Gastroesophageal sphincter (tissue), 4 donors: ENCODE results near the gene EED. TPM values are rescaled to one million over a fixed set of nuclear protein-coding genes. Genes with fewer than 3 reads are reported as not detected.

Experiments
- ATAC-seq: fragments of 150-250 bp; one replicate; pipeline ENCODE4 v1.9.1; 2016; ENCODE audit warnings: mild to moderate bottlenecking, moderate library complexity
- H3K27ac ChIP-seq, 4 donors: fragments of 200-600 bp; sonication (generic) in 3 of 4; 1 replicate in 3 of 4; 2 replicates in 1 of 4; pipeline ENCODE4 v1.5.1; 2016 to 2019
- H3K27me3 ChIP-seq: fragments of 200-600 bp; sonication (generic); one replicate; pipeline ENCODE4 v1.5.1; 2019
- H3K36me3 ChIP-seq, 2 donors: fragments of 200-600 bp; sonication (generic); one replicate each; pipeline ENCODE4 v1.5.1; 2019; ENCODE audit warnings: control low read depth in 1 of 2
- H3K4me1 ChIP-seq, 3 donors: fragments of 200-600 bp; sonication (generic); 1 replicate in 2 of 3; 2 replicates in 1 of 3; pipeline ENCODE4 v1.5.1; 2016 to 2019; ENCODE audit warnings: control low read depth in 2 of 3
- H3K4me3 ChIP-seq, 2 donors: fragments of 200-600 bp; sonication (generic); one replicate each; pipeline ENCODE4 v1.5.1; 2019; ENCODE audit warnings: mild to moderate bottlenecking in 1 of 2, moderate library complexity in 1 of 2
- H3K9me3 ChIP-seq, 3 donors: fragments of 200-600 bp; sonication (generic); one replicate each; pipeline ENCODE4 v1.5.1; 2017 to 2019; ENCODE audit warnings: control low read depth in 2 of 3
- EP300 ChIP-seq: sonication (generic); formaldehyde crosslinking; IDR thresholded peaks from one replicate; pipeline ENCODE4 v1.6.1; 2017; ENCODE audit warnings: antibody characterized with exemption, mild to moderate bottlenecking
- POLR2A ChIP-seq, 2 donors: fragments of 450-650 bp; IDR thresholded peaks; one replicate each; pipeline ENCODE4 v1.6.1; 2017; ENCODE audit warnings: antibody characterized with exemption in 2 of 2, mild to moderate bottlenecking in 2 of 2, moderate library complexity in 1 of 2
- POLR2AphosphoS5 ChIP-seq: sonication (generic); formaldehyde crosslinking; IDR thresholded peaks from one replicate; pipeline ENCODE4 v1.6.1; 2017; ENCODE audit warnings: antibody characterized with exemption
- WGBS, 2 donors: methylation state at CpG; one replicate each; pipeline ENCODE4 v1.1.5; 2018; ENCODE audit warnings: low coverage in 1 of 2; 5-methylcytosine and 5-hydroxymethylcytosine counted together
- total RNA-seq, 4 donors: library from RNA; depleted of rRNA; stranded (reverse); fragments of >200 nt; gene quantifications; one replicate each; pipeline ENCODE4 v1.1.0, GENCODE V29; 2016
- TF ChIP-seq, protein P1 (sequence below), 4 experiments: fragments of 200-600 bp in 2 of 4; fragments of 450-650 bp in 2 of 4; sonication (generic) in 1 of 4; IDR thresholded peaks; one replicate each; pipeline ENCODE4 v1.5.1; 2017 to 2019; ENCODE audit warnings: antibody characterized with exemption in 4 of 4, mild to moderate bottlenecking in 2 of 4, moderate library complexity in 2 of 4

Gene EED
- total RNA-seq, 4 donors from 2014 or later: 11.7 to 27.1 (median 16.6) TPM

DNA sequence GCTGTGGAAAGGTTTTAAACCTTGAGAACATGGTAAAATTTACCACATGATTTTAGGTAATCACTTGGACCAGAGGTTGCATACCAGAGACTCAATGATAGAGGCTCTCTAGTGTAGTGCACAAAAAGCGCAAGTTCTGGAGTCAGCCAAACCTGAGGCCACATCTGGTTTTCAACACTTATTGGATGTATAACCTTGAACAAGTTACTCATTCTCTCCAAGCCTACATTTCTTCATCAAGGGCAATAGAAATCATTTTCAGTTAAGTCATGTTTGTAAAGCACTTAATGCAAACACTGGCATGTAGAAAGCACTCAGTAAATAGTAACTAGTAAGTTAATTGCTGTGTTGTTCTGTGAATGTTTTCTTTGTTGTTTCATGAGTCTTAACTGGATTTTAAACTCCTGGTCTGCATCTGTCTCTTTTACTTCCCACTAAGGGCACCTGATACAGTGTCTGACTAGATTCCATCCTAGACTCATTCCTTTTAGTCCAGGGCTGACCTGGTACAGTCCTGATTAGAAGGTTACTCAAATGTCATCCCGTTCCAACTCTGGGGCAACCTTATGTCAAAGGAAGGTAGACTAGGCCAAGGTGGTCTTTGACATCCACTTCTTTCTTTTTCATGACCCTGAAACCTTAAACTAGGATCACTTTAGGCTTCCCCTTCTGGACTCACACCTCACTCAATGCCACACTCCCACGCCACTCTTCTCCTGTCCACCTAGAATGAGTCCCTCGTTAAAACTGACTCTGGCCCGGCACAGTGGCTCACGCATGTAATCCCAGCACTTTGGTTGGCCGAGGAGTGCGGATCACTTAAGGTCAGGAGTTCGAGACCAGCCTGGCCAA is 34.5 kb upstream of the EED start:
- WGBS, 2 donors: 88 to 89% methylated on average over 3 to 6 of the region's 9 CpGs
- H3K4me3 ChIP-seq: no peak overlapping the region
- ATAC-seq: no peak
- no peaks in the 10 kb centered on the region for H3K36me3 ChIP-seq
- H3K27ac ChIP-seq: no peak overlapping the region
- no peaks in the 10 kb centered on the region for H3K27me3 ChIP-seq
- no peaks in the 10 kb centered on the region for H3K4me1 ChIP-seq
- TF ChIP-seq, protein P1, sequence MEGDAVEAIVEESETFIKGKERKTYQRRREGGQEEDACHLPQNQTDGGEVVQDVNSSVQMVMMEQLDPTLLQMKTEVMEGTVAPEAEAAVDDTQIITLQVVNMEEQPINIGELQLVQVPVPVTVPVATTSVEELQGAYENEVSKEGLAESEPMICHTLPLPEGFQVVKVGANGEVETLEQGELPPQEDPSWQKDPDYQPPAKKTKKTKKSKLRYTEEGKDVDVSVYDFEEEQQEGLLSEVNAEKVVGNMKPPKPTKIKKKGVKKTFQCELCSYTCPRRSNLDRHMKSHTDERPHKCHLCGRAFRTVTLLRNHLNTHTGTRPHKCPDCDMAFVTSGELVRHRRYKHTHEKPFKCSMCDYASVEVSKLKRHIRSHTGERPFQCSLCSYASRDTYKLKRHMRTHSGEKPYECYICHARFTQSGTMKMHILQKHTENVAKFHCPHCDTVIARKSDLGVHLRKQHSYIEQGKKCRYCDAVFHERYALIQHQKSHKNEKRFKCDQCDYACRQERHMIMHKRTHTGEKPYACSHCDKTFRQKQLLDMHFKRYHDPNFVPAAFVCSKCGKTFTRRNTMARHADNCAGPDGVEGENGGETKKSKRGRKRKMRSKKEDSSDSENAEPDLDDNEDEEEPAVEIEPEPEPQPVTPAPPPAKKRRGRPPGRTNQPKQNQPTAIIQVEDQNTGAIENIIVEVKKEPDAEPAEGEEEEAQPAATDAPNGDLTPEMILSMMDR (IDR thresholded peaks at IDR 0.05): no peak
- TF ChIP-seq POLR2A (IDR thresholded peaks at IDR 0.05) (no peak), EP300 (no peak)
- no peaks in the 10 kb centered on the region for H3K9me3 ChIP-seq

DNA sequence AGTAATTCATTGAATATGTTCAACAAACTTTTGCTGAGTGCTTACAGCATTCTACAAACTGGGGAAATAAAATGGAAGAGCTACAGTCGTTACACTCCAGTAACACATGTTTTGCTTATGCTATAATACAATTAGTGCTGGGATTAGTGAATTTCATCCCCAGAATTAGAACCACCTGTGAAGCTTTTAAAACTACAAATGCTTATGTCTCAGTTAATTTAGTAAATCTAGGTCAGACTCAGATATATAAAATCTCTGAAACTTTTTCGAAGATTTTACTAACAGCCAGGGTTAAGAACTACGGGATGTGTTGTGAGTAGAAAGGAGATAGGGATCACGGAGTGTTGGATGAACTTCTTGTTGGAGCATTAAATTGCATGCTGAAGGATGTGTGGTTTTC is 33.7 kb upstream of the EED start:
- Histone ChIP-seq H3K27ac (no peak overlapping the region), H3K4me1 (no peaks in the 10 kb centered on the region), H3K36me3 (no peaks in the 10 kb centered on the region), H3K27me3 (no peaks in the 10 kb centered on the region), H3K9me3 (no peaks in the 10 kb centered on the region), H3K4me3 (no peak overlapping the region)
- WGBS, 2 donors: 77 to 97% methylated on average over 4 of the region's 4 CpGs
- ATAC-seq: no peak
- TF ChIP-seq EP300: no peak
- no peak for TF ChIP-seq POLR2A (IDR thresholded peaks at IDR 0.05)
- no peak for TF ChIP-seq POLR2AphosphoS5
- TF ChIP-seq, protein P1 (IDR thresholded peaks at IDR 0.05): no peak

DNA sequence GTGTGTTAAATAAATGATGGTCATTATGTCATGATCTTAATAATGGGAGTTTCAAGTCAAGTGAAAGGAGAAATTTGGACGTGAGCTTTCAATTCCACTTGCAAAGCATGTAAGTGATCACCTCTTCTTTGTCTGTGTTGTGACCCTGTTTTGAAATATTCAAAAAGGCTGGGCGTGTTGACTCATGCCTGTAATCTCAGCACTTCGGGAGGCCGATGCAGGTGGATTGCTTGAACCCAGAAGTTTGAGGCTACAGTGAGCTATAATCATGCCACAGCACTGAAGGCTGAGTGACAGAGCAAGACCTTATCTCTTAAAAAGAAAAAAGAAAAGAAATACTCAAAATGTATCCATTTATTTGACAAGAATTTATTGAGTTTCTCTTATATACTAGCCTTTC is 32.9 kb upstream of the EED start:
- H3K4me1 ChIP-seq: no peaks in the 10 kb centered on the region
- WGBS, 2 donors: 85 to 98% methylated on average over 4 of the region's 4 CpGs
- TF ChIP-seq, protein P1 (IDR thresholded peaks at IDR 0.05): no peak
- TF ChIP-seq EP300 (no peak), POLR2AphosphoS5 (no peak), POLR2A (IDR thresholded peaks at IDR 0.05) (no peak)
- H3K4me3 ChIP-seq: no peak overlapping the region
- no peak for ATAC-seq
- no peak overlapping the region for H3K27ac ChIP-seq
- H3K27me3 ChIP-seq: no peaks in the 10 kb centered on the region
- no peaks in the 10 kb centered on the region for H3K9me3 ChIP-seq
- no peaks in the 10 kb centered on the region for H3K36me3 ChIP-seq

DNA sequence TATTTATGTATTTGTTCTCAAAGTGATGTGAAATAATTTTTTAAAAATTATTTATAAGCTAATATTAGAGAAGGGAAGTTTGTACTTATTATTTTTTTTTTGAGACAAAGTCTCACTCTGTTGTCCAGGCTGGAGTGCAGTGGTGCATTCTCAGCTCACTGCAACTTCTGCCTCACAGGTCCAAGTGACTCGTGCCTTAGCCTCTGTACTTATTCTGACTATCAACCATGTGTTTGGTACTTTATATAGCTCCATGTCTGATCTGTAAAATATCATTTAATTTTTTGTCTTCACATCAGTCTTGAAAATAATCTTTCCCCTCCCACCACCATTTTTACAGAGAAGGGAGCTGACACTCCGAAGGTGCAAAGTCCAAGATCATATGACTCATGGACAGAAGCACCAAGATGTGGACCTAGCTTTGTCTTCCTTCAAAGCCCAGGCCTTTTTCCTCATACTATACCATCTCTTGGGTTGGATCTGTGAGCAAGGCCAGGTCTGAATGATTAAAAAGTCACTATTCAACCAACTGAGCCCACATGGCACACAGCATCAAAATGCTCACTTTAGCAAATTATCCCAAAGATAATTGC is 32.4 kb upstream of the EED start:
- Histone ChIP-seq H3K4me3 (no peak overlapping the region), H3K9me3 (no peaks in the 10 kb centered on the region), H3K36me3 (no peaks in the 10 kb centered on the region), H3K27me3 (no peaks in the 10 kb centered on the region), H3K27ac (no peak overlapping the region), H3K4me1 (no peaks in the 10 kb centered on the region)
- WGBS, 2 donors: 73 to 80% methylated on average over 1 to 2 of the region's 2 CpGs
- ATAC-seq: no peak
- TF ChIP-seq POLR2A (IDR thresholded peaks at IDR 0.05): no peak
- TF ChIP-seq POLR2AphosphoS5: no peak
- TF ChIP-seq EP300: no peak
- TF ChIP-seq, protein P1 (IDR thresholded peaks at IDR 0.05): no peak

DNA sequence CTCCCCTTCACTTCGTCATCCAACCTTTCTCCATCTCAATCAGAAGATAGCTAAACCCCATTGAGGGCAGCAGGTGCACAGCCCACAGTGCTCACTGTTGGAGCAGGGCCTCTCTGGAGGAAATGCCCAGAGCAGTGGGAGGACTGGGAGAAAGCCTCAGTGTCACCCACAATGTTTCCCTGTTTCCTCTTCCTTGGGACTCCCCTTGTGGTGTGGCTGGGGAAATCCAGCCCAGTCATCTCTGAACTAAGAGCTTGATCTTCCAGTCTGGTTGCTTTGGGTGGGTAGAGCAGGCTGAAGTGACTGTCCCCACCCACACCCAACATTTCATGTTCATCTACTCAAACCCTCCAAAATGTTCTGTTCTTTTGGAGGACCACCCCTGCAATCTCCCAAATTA is 29.8 kb upstream of the EED start:
- WGBS, 2 donors: no CpG with 5 or more reads among the region's 1 CpG
- Histone ChIP-seq H3K36me3 (no peaks in the 10 kb centered on the region), H3K4me1 (peaks cover 0 to 13% (median 2%) of the 10 kb centered on the region in 3 donors), H3K4me3 (no peak overlapping the region), H3K27me3 (no peaks in the 10 kb centered on the region), H3K27ac (no peak overlapping the region), H3K9me3 (no peaks in the 10 kb centered on the region)
- ATAC-seq: no peak
- TF ChIP-seq, protein P1 (IDR thresholded peaks at IDR 0.05): no peak
- TF ChIP-seq POLR2A (IDR thresholded peaks at IDR 0.05): no peak
- TF ChIP-seq EP300: no peak
- TF ChIP-seq POLR2AphosphoS5: no peak
